GM12874 (cell line): ENCODE measurements around the gene IFITM10.

Experiments
- TF ChIP-seq, protein P1 (sequence below): IDR thresholded peaks from 2 replicates; pipeline ENCODE4 v1.5.1; 2011; ENCODE audit warnings: low read depth, mild to moderate bottlenecking, control low read depth, low read length, moderate library complexity; ENCODE audit not compliant: insufficient read depth

The IFITM10 gene

DNA sequence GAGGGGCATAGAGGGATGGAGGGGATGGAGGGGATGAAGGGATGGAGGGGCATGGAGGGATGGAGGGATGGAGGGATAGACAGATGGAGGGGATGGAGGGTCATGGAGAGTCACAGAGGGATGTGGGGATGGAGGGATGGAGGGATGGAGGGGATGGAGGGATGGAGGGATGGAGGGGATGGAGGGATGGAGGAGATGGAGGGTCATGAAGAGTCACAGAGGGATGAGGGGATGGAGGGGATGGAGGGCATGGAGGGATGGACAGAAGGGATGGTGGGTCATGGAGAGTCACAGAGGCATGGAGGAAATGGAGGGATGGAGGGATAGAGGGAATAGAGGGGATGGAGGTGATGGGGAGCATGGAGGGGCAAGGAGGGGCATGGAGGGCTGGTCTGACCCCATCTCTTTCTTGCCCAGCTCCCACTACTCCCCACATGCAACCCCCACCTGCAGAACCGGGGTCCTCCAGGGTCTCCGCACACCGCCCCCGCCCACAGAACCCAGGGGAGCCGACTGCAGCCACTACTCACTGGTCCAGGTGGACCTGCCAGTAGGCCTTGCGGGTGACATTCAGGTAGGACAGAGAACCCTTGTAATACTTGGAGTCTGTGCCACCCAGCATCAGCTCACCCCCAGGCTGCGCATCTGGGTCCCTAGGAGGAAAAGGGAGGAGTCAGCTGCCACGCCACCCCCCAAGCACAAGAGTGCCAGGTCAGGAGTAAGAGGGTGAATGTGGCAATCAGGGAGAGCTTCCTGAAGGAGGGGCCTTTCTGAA is 4.2 kb upstream of the IFITM10 start:
- TF ChIP-seq, protein P1, sequence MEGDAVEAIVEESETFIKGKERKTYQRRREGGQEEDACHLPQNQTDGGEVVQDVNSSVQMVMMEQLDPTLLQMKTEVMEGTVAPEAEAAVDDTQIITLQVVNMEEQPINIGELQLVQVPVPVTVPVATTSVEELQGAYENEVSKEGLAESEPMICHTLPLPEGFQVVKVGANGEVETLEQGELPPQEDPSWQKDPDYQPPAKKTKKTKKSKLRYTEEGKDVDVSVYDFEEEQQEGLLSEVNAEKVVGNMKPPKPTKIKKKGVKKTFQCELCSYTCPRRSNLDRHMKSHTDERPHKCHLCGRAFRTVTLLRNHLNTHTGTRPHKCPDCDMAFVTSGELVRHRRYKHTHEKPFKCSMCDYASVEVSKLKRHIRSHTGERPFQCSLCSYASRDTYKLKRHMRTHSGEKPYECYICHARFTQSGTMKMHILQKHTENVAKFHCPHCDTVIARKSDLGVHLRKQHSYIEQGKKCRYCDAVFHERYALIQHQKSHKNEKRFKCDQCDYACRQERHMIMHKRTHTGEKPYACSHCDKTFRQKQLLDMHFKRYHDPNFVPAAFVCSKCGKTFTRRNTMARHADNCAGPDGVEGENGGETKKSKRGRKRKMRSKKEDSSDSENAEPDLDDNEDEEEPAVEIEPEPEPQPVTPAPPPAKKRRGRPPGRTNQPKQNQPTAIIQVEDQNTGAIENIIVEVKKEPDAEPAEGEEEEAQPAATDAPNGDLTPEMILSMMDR: no peak

DNA sequence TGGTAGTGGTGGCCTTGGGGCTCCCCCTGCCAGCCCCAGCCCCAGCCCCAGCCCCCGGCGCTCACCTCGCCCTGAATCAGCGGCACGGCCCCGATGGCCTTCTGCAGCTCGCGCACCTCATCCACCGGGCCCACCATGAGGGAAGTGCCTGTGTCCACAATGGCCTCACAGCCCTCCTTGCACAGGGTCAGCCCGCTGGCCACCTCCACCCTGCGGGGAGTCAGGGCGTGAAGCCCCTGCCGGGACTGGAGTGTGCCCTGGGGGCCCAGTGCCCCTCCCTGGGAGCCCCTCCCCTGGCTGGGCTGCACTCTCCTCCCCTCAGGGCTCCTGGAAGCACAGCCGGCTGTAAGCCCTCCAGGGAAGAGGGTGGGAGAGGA is 3.5 kb upstream of the IFITM10 start:
- TF ChIP-seq, protein P1: no peak

DNA sequence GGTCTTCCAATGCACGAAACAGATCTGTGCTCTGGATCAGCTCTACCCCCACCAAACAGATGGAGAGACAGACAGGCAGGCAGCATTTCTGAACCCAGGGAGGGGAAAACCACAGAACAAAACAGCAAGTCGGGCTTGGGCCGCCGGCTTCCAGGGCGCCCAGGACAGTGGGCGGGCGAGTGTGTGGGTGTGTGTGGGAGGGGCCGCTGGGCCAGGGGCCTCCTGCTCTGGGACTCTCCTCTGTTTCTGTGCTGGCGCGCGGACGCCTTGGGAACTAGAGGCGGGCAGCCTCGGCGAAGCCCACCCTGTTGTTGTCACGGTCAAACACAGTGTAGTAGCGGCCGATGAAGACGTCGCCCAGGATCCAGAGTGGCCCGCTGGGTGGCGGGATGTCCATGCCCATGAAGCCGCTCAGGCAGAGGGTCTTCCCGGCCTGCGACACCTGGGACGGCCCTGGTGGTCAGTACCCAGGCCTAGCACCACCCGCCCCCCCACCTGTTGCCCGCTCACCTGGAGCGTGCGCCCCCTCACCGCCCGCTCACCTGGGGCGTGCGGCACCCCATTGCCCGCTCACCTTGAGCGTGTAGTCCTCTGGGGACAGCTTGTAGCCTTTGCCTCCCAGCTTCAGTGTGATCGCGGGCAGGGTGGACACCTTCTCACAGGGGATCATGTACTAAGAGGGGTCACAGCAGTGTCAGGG is 3.0 kb upstream of the IFITM10 start:
- TF ChIP-seq, protein P1: no peak

DNA sequence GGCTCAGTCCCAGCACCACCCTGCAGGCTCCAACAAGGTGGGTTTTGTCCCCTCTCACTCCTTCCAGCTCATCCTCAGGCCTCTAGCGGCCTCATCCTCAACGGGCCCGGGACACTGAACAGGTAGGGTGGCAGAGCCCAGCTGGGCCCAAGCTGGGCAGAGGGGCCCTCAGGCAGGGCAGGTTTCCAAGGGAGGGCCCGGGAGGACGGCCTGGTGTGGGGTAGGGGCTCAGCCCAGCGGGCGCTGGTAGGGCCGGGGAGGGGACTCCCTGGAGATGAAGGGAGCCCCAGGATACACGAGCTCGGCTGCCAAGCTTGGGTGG is 2.5 kb upstream of the IFITM10 start:
- TF ChIP-seq, protein P1: no peak

DNA sequence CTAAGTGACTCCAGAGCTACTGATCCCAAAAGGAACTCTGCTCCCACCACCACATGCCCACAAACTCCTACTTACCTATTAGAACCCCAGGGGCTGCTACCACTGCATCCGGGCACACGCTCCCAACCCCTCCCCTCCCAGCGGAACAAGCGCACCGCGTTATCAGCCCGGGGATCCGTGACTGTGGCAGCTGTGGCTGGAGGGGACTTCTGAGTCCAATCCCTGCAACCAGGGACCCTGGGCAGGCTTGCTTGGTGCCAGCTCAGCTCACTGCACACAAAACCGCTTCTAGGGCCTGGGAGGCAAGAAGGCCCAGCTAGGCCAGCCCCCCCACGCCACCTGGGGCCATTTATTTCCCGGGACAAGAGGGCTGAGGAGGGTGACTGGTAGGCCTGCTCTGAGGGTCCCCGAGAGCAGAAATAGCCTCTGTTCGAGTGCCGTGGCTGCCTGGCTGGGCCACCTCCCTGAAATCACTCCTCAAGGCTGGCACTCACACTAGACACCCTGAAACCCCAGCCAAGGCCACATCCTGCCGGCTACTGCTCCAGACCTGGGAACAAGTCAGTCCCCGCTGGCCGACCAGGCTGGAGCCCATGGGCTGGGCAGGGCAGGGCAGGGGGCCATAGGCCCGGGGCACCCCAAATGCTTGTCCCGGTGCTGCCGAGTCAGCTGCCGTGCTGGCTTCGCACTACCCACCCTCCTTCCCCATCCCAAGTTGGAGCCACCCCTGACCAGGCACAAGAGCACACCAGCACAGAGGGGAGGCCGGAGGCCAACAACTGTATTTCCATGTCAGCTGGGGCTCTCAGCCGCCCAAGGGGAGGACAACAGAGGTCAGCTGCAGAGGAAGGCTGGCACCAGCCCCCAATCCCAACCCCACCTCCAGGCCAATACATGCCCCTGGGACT is 1.9 kb upstream of the IFITM10 start:
- TF ChIP-seq, protein P1: no peak

DNA sequence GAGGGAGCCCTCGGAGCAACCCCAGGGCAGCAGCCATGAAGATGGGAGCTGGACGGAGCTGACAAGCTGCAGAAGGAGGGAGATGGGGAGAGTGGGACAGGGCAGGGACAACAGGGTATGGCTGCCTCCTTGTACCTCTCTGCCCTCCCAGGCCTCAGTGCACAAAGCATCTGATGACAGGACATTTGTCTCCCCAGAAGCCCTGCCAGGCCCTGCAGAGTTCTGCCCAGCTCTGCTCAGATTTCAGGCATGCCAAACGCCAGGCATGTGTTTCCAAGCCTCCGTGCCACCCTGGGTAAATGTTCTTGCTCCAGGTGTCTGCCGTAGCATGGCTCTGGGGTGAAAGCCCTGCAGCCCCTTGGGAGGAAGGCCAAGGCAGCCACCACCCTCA is 1.1 kb upstream of the IFITM10 start:
- TF ChIP-seq, protein P1: no peak
